HPDE6-E6E7 (cell line): Measurements from ENCODE around the gene NUMA1.

Experiments
- DNase-seq: peaks from one replicate; pipeline ENCODE4 v3.0.0; 2011; ENCODE audit warnings: missing footprints; ENCODE audit errors: extremely low spot score

NUMA1 gene

GRCh38 chr11:72061739-72062396 lies 18.5 kb downstream of the NUMA1 start:
- DNase-seq, result no peak

- DNase-seq, result no peak
These were observed 21.8 kb downstream of the NUMA1 start for GRCh38 chr11:72058416-72059034.

GRCh38 chr11:72048766-72049460 lies 31.4 kb downstream of the NUMA1 start:
- DNase-seq, result no peak

GRCh38 chr11:72045849-72046248 lies 34.5 kb downstream of the NUMA1 start:
- DNase-seq, result no peak

GRCh38 chr11:72042064-72042745 lies 38.1 kb downstream of the NUMA1 start:
- no peak for DNase-seq

- DNase-seq, result peak; percentile 50
These were observed 38.8 kb downstream of the NUMA1 start for GRCh38 chr11:72041364-72042063.

GRCh38 chr11:72040491-72041363 lies 39.6 kb downstream of the NUMA1 start:
- DNase-seq, result peak; percentile 74

GRCh38 chr11:72039856-72040401 lies 40.4 kb downstream of the NUMA1 start:
- no peak for DNase-seq

GRCh38 chr11:72039031-72039855 lies 41.1 kb downstream of the NUMA1 start:
- DNase-seq, result no peak

GRCh38 chr11:72038491-72038890 lies 41.9 kb downstream of the NUMA1 start:
- DNase-seq, result no peak

GRCh38 chr11:72037554-72038311 lies 42.6 kb downstream of the NUMA1 start:
- no peak for DNase-seq

GRCh38 chr11:72036687-72037086 lies 43.7 kb downstream of the NUMA1 start:
- no peak for DNase-seq

- DNase-seq, result no peak
These were observed 49.8 kb downstream of the NUMA1 start for GRCh38 chr11:72030472-72031045.

GRCh38 chr11:72026090-72026489 lies 54.3 kb downstream of the NUMA1 start:
- no peak for DNase-seq

- DNase-seq, result no peak
These were observed 56.1 kb downstream of the NUMA1 start for GRCh38 chr11:72024069-72024754.

- DNase-seq, result no peak
These were observed 57.0 kb downstream of the NUMA1 start for GRCh38 chr11:72023335-72023734.

- DNase-seq, result no peak
These were observed 62.2 kb downstream of the NUMA1 start for GRCh38 chr11:72018171-72018570.

- DNase-seq, result no peak
These were observed 64.8 kb downstream of the NUMA1 start for GRCh38 chr11:72015511-72016061.
